ENCODE measurements around the gene UBE2J1. TPM values are rescaled to one million over a fixed set of nuclear protein-coding genes. Genes with fewer than 3 reads are reported as not detected.

UBE2J1 gene
- polyA plus RNA-seq, 1 of the 3 experiments (the other 2 are of a cell fraction) = 11.3 TPM

GRCh38 chr6:89357390-89357789, 4.9 kb upstream of the UBE2J1 start:
- no peaks in the 10 kb centered on the region for H4K20me1 ChIP-seq (ENCODE audit: insufficient read depth)
- no peak overlapping the region for H3K27ac ChIP-seq (ENCODE audit: low read depth in 2 of 2, low read length in 1 of 2)
- H3K4me3 ChIP-seq (ENCODE audit: low read depth in 2 of 2, low read length in 1 of 2) = no peak overlapping the region
- TF ChIP-seq SMC3 (IDR thresholded peaks at IDR 0.05; ENCODE audit: low read depth, low read length) (no peak), GATA2 (CRISPR knock-in tag; IDR thresholded peaks at IDR 0.05) (no peak), RFX5 (IDR thresholded peaks at IDR 0.05; ENCODE audit: low read length) (no peak), NFIC (IDR thresholded peaks at IDR 0.05; ENCODE audit: borderline replicate concordance) (no peak), EP300 (IDR thresholded peaks at IDR 0.05; ENCODE audit: borderline replicate concordance in 1 of 2, low read depth in 1 of 2, low read length in 1 of 2) (no peak), CTCF (IDR thresholded peaks at IDR 0.05) (no peak), MAX (IDR thresholded peaks at IDR 0.05; ENCODE audit: low read depth) (no peak), PBX3 (IDR thresholded peaks at IDR 0.05) (no peak), SIN3A (IDR thresholded peaks at IDR 0.05; ENCODE audit: borderline replicate concordance, low read depth, low read length) (no peak), EZH2phosphoT487 (IDR thresholded peaks at IDR 0.05; ENCODE audit: borderline replicate concordance, low read depth) (no peak), FOSL2 (IDR thresholded peaks at IDR 0.05; ENCODE audit: borderline replicate concordance, low read depth) (no peak), RXRA (IDR thresholded peaks at IDR 0.05; ENCODE audit: borderline replicate concordance, low read depth) (no peak), FOXJ3 (CRISPR knock-in tag; IDR thresholded peaks at IDR 0.05) (no peak), ZBTB33 (IDR thresholded peaks at IDR 0.05; ENCODE audit: borderline replicate concordance, low read depth) (no peak), MXI1 (IDR thresholded peaks at IDR 0.05; ENCODE audit: low read depth, low read length) (no peak), USF2 (IDR thresholded peaks at IDR 0.05; ENCODE audit: borderline replicate concordance, low read depth, low read length) (no peak), TCF12 (IDR thresholded peaks at IDR 0.05) (no peak), USF1 (IDR thresholded peaks at IDR 0.05; ENCODE audit: borderline replicate concordance, low read depth) (no peak), NRF1 (IDR thresholded peaks at IDR 0.05; ENCODE audit: low read depth, low read length) (no peak), YY1 (IDR thresholded peaks at IDR 0.05; ENCODE audit: low read depth) (no peak)
- H3K9me2 ChIP-seq = no peaks in the 10 kb centered on the region
- ChIA-PET CTCF (interaction anchor here (0.9 to 2.8 kb wide), 3 partner anchors 10 to 46 kb away, joined by 3 to 32 read pairs (median 24); no protein-coding TSS in a partner anchor), POLR2A (no interaction called here)
- H3K4me2 ChIP-seq = no peak overlapping the region
- no peaks in the 10 kb centered on the region for H3K36me3 ChIP-seq (replicated peaks in 1 of 2; ENCODE audit: control insufficient read depth in 1 of 2, insufficient read depth in 2 of 2, low read length in 1 of 2)
- 85% methylated on average over 3 of the region's 3 CpGs for WGBS (ENCODE audit: low lambda C conversion rate)
- no peak overlapping the region for H3K9ac ChIP-seq
- no peaks in the 10 kb centered on the region; a peak in 2 of 4 replicates for H3K4me1 ChIP-seq (ENCODE audit: control insufficient read depth in 1 of 2, insufficient read depth in 2 of 2, low read depth in 1 of 2, low read length in 1 of 2)
- H2AFZ ChIP-seq (ENCODE audit: low read depth) = 0 out of 2 replicates have a peak overlapping the region, but pooled peaks have one; percentile 22
- peaks cover 7% of the 10 kb centered on the region; the same call in 1 of the 2 replicates for H3K79me2 ChIP-seq (ENCODE audit: insufficient read depth)
- DNase-seq = no peak
- peaks cover 9% of the 10 kb centered on the region for H3F3A ChIP-seq (replicated peaks; ENCODE audit: insufficient read depth)
- no peaks in the 10 kb centered on the region for H3K9me3 ChIP-seq
- no peaks in the 10 kb centered on the region for H3K27me3 ChIP-seq (ENCODE audit: insufficient read depth)
